Measurements from ENCODE around the gene OPRPN. TPM values are rescaled to one million over a fixed set of nuclear protein-coding genes. Genes with fewer than 3 reads are reported as not detected.

Gene OPRPN
- total RNA-seq, 1 donor from 2014 or later, result not detected

DNA sequence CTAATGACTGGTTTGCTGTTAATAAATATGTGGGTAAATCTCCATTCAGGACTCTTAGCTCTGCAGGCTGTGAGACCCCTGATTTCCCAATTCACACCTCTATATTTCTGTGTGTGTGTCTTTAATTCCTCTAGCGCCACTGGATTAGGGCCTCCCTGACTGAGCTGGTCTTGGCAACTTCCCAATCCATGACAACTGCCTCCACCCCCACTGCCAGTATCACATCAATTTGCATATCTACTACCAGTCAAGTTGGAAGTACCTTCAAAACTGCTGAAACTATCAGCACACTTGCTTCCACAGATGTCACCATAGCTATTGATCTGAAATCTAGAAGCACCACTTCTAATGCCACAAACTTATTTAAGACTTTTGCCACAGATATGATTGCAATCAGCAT is 27.6 kb downstream of the OPRPN start:
- H2AFZ ChIP-seq (ENCODE audit: low read depth, low read length), result no peak overlapping the region
- no peak for DNase-seq (ENCODE audit: low read depth)
- no peaks in the 10 kb centered on the region for H3K36me3 ChIP-seq (ENCODE audit: insufficient read depth, low read length)
- Mint-ChIP-seq H3K9me3 (ENCODE audit: unreplicated experiment) (peaks cover 17% of the 10 kb centered on the region), H3K27ac (ENCODE audit: unreplicated experiment) (no peak overlapping the region), H3K27me3 (ENCODE audit: low read depth, unreplicated experiment) (no peaks in the 10 kb centered on the region), H3K4me1 (ENCODE audit: low read depth, unreplicated experiment) (no peaks in the 10 kb centered on the region), H3K4me3 (ENCODE audit: unreplicated experiment) (no peak overlapping the region), H3K36me3 (ENCODE audit: low read depth, unreplicated experiment) (no peaks in the 10 kb centered on the region)
- no peak overlapping the region for H3K9ac ChIP-seq (ENCODE audit: low read length)
- H3K27ac ChIP-seq (ENCODE audit: low read depth, low read length), result no peak overlapping the region
- no peak overlapping the region for H3K4me3 ChIP-seq (ENCODE audit: insufficient read depth, low read depth, low read length)
- H3K4me1 ChIP-seq (ENCODE audit: insufficient read depth, low read length), result no peaks in the 10 kb centered on the region
- H3K79me2 ChIP-seq (ENCODE audit: insufficient read depth, low read length), result no peaks in the 10 kb centered on the region
- no peak overlapping the region for H3K4me2 ChIP-seq (ENCODE audit: low read length)
- H3K27me3 ChIP-seq (ENCODE audit: insufficient read depth, low read length), result no peaks in the 10 kb centered on the region
- no peaks in the 10 kb centered on the region for H3K9me3 ChIP-seq (ENCODE audit: insufficient read depth, low read depth, low read length)
- H4K20me1 ChIP-seq (ENCODE audit: insufficient read depth, low read length), result no peaks in the 10 kb centered on the region
- no peak for FAIRE-seq
- TF ChIP-seq, protein P1, sequence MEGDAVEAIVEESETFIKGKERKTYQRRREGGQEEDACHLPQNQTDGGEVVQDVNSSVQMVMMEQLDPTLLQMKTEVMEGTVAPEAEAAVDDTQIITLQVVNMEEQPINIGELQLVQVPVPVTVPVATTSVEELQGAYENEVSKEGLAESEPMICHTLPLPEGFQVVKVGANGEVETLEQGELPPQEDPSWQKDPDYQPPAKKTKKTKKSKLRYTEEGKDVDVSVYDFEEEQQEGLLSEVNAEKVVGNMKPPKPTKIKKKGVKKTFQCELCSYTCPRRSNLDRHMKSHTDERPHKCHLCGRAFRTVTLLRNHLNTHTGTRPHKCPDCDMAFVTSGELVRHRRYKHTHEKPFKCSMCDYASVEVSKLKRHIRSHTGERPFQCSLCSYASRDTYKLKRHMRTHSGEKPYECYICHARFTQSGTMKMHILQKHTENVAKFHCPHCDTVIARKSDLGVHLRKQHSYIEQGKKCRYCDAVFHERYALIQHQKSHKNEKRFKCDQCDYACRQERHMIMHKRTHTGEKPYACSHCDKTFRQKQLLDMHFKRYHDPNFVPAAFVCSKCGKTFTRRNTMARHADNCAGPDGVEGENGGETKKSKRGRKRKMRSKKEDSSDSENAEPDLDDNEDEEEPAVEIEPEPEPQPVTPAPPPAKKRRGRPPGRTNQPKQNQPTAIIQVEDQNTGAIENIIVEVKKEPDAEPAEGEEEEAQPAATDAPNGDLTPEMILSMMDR (IDR thresholded peaks at IDR 0.05; ENCODE audit: insufficient read depth, low read depth, low read length), result no peak
- no peak for TF ChIP-seq EZH2 (IDR thresholded peaks at IDR 0.05; ENCODE audit: insufficient read depth, low read length)

DNA sequence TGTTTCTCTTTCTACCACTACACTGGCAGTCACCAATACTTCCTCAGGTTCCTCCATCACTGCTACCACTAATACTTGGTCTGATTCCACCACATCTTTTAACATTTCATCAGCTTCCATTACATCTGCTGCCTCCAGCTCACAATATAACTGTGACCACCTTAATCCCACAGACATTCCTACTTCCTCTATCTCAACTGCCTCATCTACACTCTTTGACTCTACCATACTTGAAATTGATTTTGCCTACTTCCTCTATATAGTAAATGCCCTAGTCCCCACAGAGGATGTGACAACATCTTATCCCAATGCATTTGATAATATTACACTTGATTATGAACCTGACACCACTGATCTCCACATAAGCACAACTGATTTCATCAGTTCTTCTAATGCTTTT is 29.0 kb downstream of the OPRPN start:
- DNase-seq (ENCODE audit: low read depth) (no peak), FAIRE-seq (no peak)
- H3K9me3 Mint-ChIP-seq (ENCODE audit: unreplicated experiment), result peaks cover 15% of the 10 kb centered on the region
- no peaks in the 10 kb centered on the region for H3K4me1 ChIP-seq (ENCODE audit: insufficient read depth, low read length)
- H3K4me2 ChIP-seq (ENCODE audit: low read length), result no peak overlapping the region
- no peaks in the 10 kb centered on the region for H4K20me1 ChIP-seq (ENCODE audit: insufficient read depth, low read length)
- no peaks in the 10 kb centered on the region for H3K4me1 Mint-ChIP-seq (ENCODE audit: low read depth, unreplicated experiment)
- H3K9me3 ChIP-seq (ENCODE audit: insufficient read depth, low read depth, low read length), result no peaks in the 10 kb centered on the region
- H2AFZ ChIP-seq (ENCODE audit: low read depth, low read length), result no peak overlapping the region
- H3K4me3 Mint-ChIP-seq (ENCODE audit: unreplicated experiment), result no peak overlapping the region
- no peaks in the 10 kb centered on the region for H3K27me3 ChIP-seq (ENCODE audit: insufficient read depth, low read length)
- no peak for TF ChIP-seq EZH2 (IDR thresholded peaks at IDR 0.05; ENCODE audit: insufficient read depth, low read length)
- TF ChIP-seq, protein P1 (IDR thresholded peaks at IDR 0.05; ENCODE audit: insufficient read depth, low read depth, low read length), result no peak
- no peaks in the 10 kb centered on the region for H3K27me3 Mint-ChIP-seq (ENCODE audit: low read depth, unreplicated experiment)
- no peak overlapping the region for H3K27ac Mint-ChIP-seq (ENCODE audit: unreplicated experiment)
- H3K36me3 ChIP-seq (ENCODE audit: insufficient read depth, low read length), result no peaks in the 10 kb centered on the region
- no peaks in the 10 kb centered on the region for H3K79me2 ChIP-seq (ENCODE audit: insufficient read depth, low read length)
- H3K36me3 Mint-ChIP-seq (ENCODE audit: low read depth, unreplicated experiment), result no peaks in the 10 kb centered on the region
- H3K9ac ChIP-seq (ENCODE audit: low read length), result no peak overlapping the region
- no peak overlapping the region for H3K27ac ChIP-seq (ENCODE audit: low read depth, low read length)
- H3K4me3 ChIP-seq (ENCODE audit: insufficient read depth, low read depth, low read length), result no peak overlapping the region

DNA sequence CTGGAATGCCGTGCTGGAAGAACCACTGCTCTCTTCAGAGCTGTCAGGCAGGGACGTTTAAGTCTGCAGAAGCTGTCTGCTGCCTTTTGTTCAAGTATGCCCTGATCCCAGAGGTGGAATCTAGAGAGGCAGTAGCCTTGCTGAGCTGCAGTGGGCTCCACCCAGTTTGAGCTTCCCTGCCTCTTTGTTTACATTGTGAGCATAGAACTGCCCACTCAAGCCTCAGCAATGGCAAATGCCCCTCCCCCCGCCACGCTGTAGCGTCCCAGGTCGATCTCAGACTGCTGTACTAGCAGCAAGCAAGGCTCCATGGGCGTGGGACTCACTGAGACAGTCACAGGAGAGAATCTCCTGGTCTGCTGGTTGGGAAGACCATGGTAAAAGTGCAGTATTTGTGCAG is 39.5 kb downstream of the OPRPN start:
- no peak overlapping the region for H3K27ac Mint-ChIP-seq (ENCODE audit: unreplicated experiment)
- Histone ChIP-seq H3K4me1 (ENCODE audit: insufficient read depth, low read length) (no peaks in the 10 kb centered on the region), H2AFZ (ENCODE audit: low read depth, low read length) (no peak overlapping the region), H3K36me3 (ENCODE audit: insufficient read depth, low read length) (no peaks in the 10 kb centered on the region), H3K9ac (ENCODE audit: low read length) (no peak overlapping the region), H3K4me3 (ENCODE audit: insufficient read depth, low read depth, low read length) (no peak overlapping the region), H3K27me3 (ENCODE audit: insufficient read depth, low read length) (no peaks in the 10 kb centered on the region), H3K79me2 (ENCODE audit: insufficient read depth, low read length) (no peaks in the 10 kb centered on the region), H3K4me2 (ENCODE audit: low read length) (no peak overlapping the region), H3K27ac (ENCODE audit: low read depth, low read length) (no peak overlapping the region), H3K9me3 (ENCODE audit: insufficient read depth, low read depth, low read length) (peaks cover 3% of the 10 kb centered on the region), H4K20me1 (ENCODE audit: insufficient read depth, low read length) (no peaks in the 10 kb centered on the region)
- H3K36me3 Mint-ChIP-seq (ENCODE audit: low read depth, unreplicated experiment), result no peaks in the 10 kb centered on the region
- DNase-seq (ENCODE audit: low read depth), result no peak
- peaks cover 6% of the 10 kb centered on the region for H3K9me3 Mint-ChIP-seq (ENCODE audit: unreplicated experiment)
- TF ChIP-seq, protein P1 (IDR thresholded peaks at IDR 0.05; ENCODE audit: insufficient read depth, low read depth, low read length), result no peak
- TF ChIP-seq EZH2 (IDR thresholded peaks at IDR 0.05; ENCODE audit: insufficient read depth, low read length), result no peak
- FAIRE-seq, result no peak
- no peak overlapping the region for H3K4me3 Mint-ChIP-seq (ENCODE audit: unreplicated experiment)
- H3K4me1 Mint-ChIP-seq (ENCODE audit: low read depth, unreplicated experiment), result no peaks in the 10 kb centered on the region
- H3K27me3 Mint-ChIP-seq (ENCODE audit: low read depth, unreplicated experiment), result no peaks in the 10 kb centered on the region

Data from astrocyte (in vitro differentiated cells and primary cell).